Endothelial cell of umbilical vein (primary cell): ENCODE measurements around the gene ZNF48. TPM values are rescaled to one million over a fixed set of nuclear protein-coding genes. Genes with fewer than 3 reads are reported as not detected.
A peak's percentile ranks its signal among the peaks of the same experiment; 100 is the strongest.

Experiments used
- BruUV-seq: library from RNA; stranded (reverse); fragments of 400-500 nt; replicated peaks from 2 replicates; lab custom pipeline; 2021; lab: Mats Ljungman, UMichigan
- CTCF ChIA-PET: fragments of 300-600, 350-600 bp; sonication (Branson Sonifier 250); formaldehyde crosslinking; loops from one replicate; lab custom pipeline; 2021; ENCODE audit warnings: antibody characterized with exemption, inconsistent platforms; lab: Charles Lee
- POLR2A ChIA-PET: fragments of 300-600, 350-600 bp; sonication (Branson Sonifier 250); formaldehyde crosslinking; loops from one replicate; lab custom pipeline; 2021; ENCODE audit warnings: antibody characterized with exemption, inconsistent platforms; lab: Charles Lee
- DNase-seq: peaks from one replicate; pipeline ENCODE4 v3.0.0-alpha.2; 2011; ENCODE audit warnings: low read depth, low spot score
- FAIRE-seq: peaks from 2 replicates; lab custom pipeline; 2011; peaks lifted over from hg19 to GRCh38; lab: Jason Lieb, UNC
- H2AFZ ChIP-seq: 2 replicates; pipeline ENCODE4 v1.6.0; 2012; ENCODE audit warnings: low read depth, low read length, control low read depth, inconsistent platforms
- H3K27ac ChIP-seq: 2 replicates; pipeline ENCODE4 v1.5.1; 2011; ENCODE audit warnings: low read depth, mild to moderate bottlenecking, control low read depth, low read length, moderate library complexity; ENCODE audit not compliant: insufficient read depth
- H3K27me3 ChIP-seq, 2 experiments: 2 replicates each; pipeline versions ENCODE4 v1.6.0 to v1.6.1; 2011; ENCODE audit warnings: low read length in 2 of 2, mixed read lengths in 1 of 2; ENCODE audit not compliant: control insufficient read depth in 2 of 2, insufficient read depth in 2 of 2
- H3K36me3 ChIP-seq, 2 experiments: 2 replicates in 1 of 2; 3 replicates in 1 of 2; pipeline ENCODE4 v1.5.1; 2011; ENCODE audit warnings: low read length in 2 of 2, mild to moderate bottlenecking in 1 of 2, moderate library complexity in 1 of 2; ENCODE audit not compliant: control insufficient read depth in 2 of 2, insufficient read depth in 2 of 2; ENCODE audit errors: extremely low read depth in 1 of 2
- H3K4me1 ChIP-seq: 3 replicates; pipeline ENCODE4 v1.5.1; 2011; ENCODE audit warnings: mild to moderate bottlenecking, low read length; ENCODE audit not compliant: control insufficient read depth, insufficient read depth; ENCODE audit errors: extremely low read depth
- H3K4me2 ChIP-seq: 2 replicates; pipeline ENCODE4 v1.6.1; 2011; ENCODE audit warnings: low read length, control low read depth, mixed read lengths; ENCODE audit not compliant: insufficient read depth
- H3K4me3 ChIP-seq, 3 experiments: fragments of 200-600 bp in 1 of 3; sonication (generic), shearing (Covaris generic) in 1 of 3; replicated peaks in 1 of 3; 2 replicates each; pipeline ENCODE4 v1.5.1; 2011 to 2016; ENCODE audit warnings: control low read depth in 3 of 3, low read length in 3 of 3, mild to moderate bottlenecking in 2 of 3, inconsistent platforms in 1 of 3, low read depth in 1 of 3, moderate library complexity in 1 of 3; ENCODE audit not compliant: insufficient read depth in 1 of 3
- H3K79me2 ChIP-seq: 2 replicates; pipeline ENCODE4 v1.6.0; 2012; ENCODE audit warnings: low read length, inconsistent platforms; ENCODE audit not compliant: control insufficient read depth, insufficient read depth
- H3K9ac ChIP-seq: replicated peaks from 2 replicates; pipeline ENCODE3; 2011; ENCODE audit warnings: low read length, control low read depth; ENCODE audit not compliant: insufficient read depth; ENCODE audit errors: extremely low read depth
- H3K9me1 ChIP-seq: replicated peaks from 3 replicates; pipeline ENCODE4 v1.6.0; 2011; ENCODE audit warnings: mild to moderate bottlenecking, low read length; ENCODE audit not compliant: control insufficient read depth, insufficient read depth; ENCODE audit errors: extremely low read depth
- H3K9me3 ChIP-seq: replicated peaks from 2 replicates; pipeline ENCODE4 v1.5.1; 2012; ENCODE audit warnings: low read length, inconsistent platforms; ENCODE audit not compliant: control insufficient read depth, insufficient read depth
- H4K20me1 ChIP-seq: replicated peaks from 2 replicates; pipeline ENCODE3; 2011; ENCODE audit warnings: mild to moderate bottlenecking, low read length; ENCODE audit not compliant: control insufficient read depth, insufficient read depth; ENCODE audit errors: extremely low read depth
- CTCF ChIP-seq, 2 donors: IDR thresholded peaks; 1 replicate in 1 of 2; 2 replicates in 1 of 2; pipeline ENCODE4 v1.5.1; 2011; ENCODE audit warnings: low read length in 2 of 2, mild to moderate bottlenecking in 2 of 2, moderate library complexity in 2 of 2, control low read depth in 1 of 2, inconsistent platforms in 1 of 2, low read depth in 1 of 2; ENCODE audit not compliant: insufficient read depth in 1 of 2; ENCODE audit errors: extremely low read depth in 1 of 2
- EZH2 ChIP-seq: IDR thresholded peaks from 2 replicates; pipeline ENCODE4 v1.6.1; 2012; ENCODE audit warnings: borderline replicate concordance, low read depth, mild to moderate bottlenecking, moderate library complexity, low read length, inconsistent platforms; ENCODE audit not compliant: severe bottlenecking
- FOS ChIP-seq: IDR thresholded peaks from 2 replicates; pipeline ENCODE4 v1.6.1; 2011; ENCODE audit warnings: mild to moderate bottlenecking, low read length, moderate library complexity, borderline replicate concordance; ENCODE audit not compliant: insufficient read depth
- GATA2 ChIP-seq: IDR thresholded peaks from 2 replicates; pipeline ENCODE4 v1.7.0; 2011; ENCODE audit warnings: low read depth, mild to moderate bottlenecking, moderate library complexity, mixed read lengths, low read length; ENCODE audit not compliant: insufficient read length, insufficient read depth
- JUN ChIP-seq: IDR thresholded peaks from 2 replicates; pipeline ENCODE4 v1.6.1; 2011; ENCODE audit warnings: borderline replicate concordance, low read depth; ENCODE audit not compliant: insufficient read length, insufficient read depth
- MAX ChIP-seq: IDR thresholded peaks from 2 replicates; pipeline ENCODE4 v1.6.1; 2011; ENCODE audit not compliant: insufficient read depth, insufficient read length
- MYC ChIP-seq: IDR thresholded peaks from one replicate; pipeline ENCODE4 v1.6.1; 2011; ENCODE audit warnings: mild to moderate bottlenecking, low read depth, low read length
- POLR2A ChIP-seq: IDR thresholded peaks from 2 replicates; pipeline ENCODE4 v1.6.1; 2012; ENCODE audit warnings: low read depth, mild to moderate bottlenecking, control low read depth, low read length
- POLR2AphosphoS5 ChIP-seq: IDR thresholded peaks from 2 replicates; pipeline ENCODE4 v1.6.1; 2012; ENCODE audit warnings: low read depth, mild to moderate bottlenecking, control low read depth, low read length, moderate library complexity; ENCODE audit not compliant: insufficient read depth
- dilution Hi-C: fragments of 300-500 bp; cut with MboI; formaldehyde crosslinking; loops from one replicate; pipeline ENCODE4 v1.15.0; 2019; ENCODE audit warnings: low sequenced_read_pairs; ENCODE audit not compliant: extremely low pct_ligation_motif_present
- intact Hi-C: fragments of 100-400 bp; cut with micrococcal nuclease; formaldehyde crosslinking; loops from one replicate; pipeline ENCODE4 v1.10.0; 2022
- polyA plus RNA-seq, 4 experiments: library from polyadenylated mRNA; depleted of rRNA in 3 of 4; stranded (reverse) in 3 of 4; unstranded in 1 of 4; fragments of >200 nt; gene quantifications; 2 replicates each; pipeline versions ENCODE4 v1.2.1 to v1.2.3, GENCODE V29; 2011 to 2012; ENCODE audit warnings: missing spikeins in 1 of 4
- total RNA-seq: library from RNA; stranded (reverse); gene quantifications from 2 replicates; pipeline ENCODE4 v1.2.3, GENCODE V29; 2021

Gene ZNF48
- total and polyA plus RNA-seq, 2 donors (not counting 3 experiments of a cell fraction or from before 2014, with no cell fraction given), result 15.3 to 16.1 TPM

GRCh38 chr16:30398661-30399434 lies 3.6 kb downstream of the ZNF48 start:
- FAIRE-seq (no peak), DNase-seq (no peak)
- Histone ChIP-seq H3K36me3 (peaks cover 0 to 19% of the 10 kb centered on the region in 2 experiments), H3K79me2 (peaks cover 9% of the 10 kb centered on the region), H3K9me1 (no peaks in the 10 kb centered on the region), H3K9me3 (no peaks in the 10 kb centered on the region), H3K4me1 (peaks cover 21% of the 10 kb centered on the region), H3K4me2 (no peak overlapping the region), H3K27ac (peak overlapping the region; percentile 89), H3K27me3 (no peaks in the 10 kb centered on the region), H3K4me3 (no peak overlapping the region), H4K20me1 (no peaks in the 10 kb centered on the region), H2AFZ (no peak overlapping the region), H3K9ac (no peak overlapping the region)
- ChIA-PET CTCF (interaction anchor here (1.0 to 2.1 kb wide), 4 partner anchors 11 to 31 kb away, joined by 4 to 12 read pairs (median 6); partner anchors contain the start of genes DCTPP1 and TBC1D10B), POLR2A (no interaction called here)
- BruUV-seq, result no TSS peak
- dilution Hi-C loops, result no loop called here
- no peak for TF ChIP-seq FOS
- no peak for TF ChIP-seq MYC
- TF ChIP-seq MAX, result no peak
- no peak for TF ChIP-seq GATA2
- TF ChIP-seq JUN, result no peak
- no peak for TF ChIP-seq EZH2
- TF ChIP-seq CTCF (IDR thresholded peaks at IDR 0.05; ENCODE audit: extremely low read depth in 1 of 2, insufficient read depth in 1 of 2, low read depth in 1 of 2, low read length in 2 of 2), result no peak
- TF ChIP-seq POLR2A, result no peak
- TF ChIP-seq POLR2AphosphoS5, result no peak
- intact Hi-C loops, result no loop called here
